HG03139 (cell line): ENCODE results near the gene PARD3B.
"Not testable (repeated sequence)": the region's sequence is repeated elsewhere in the genome, so short reads cannot be mapped to it uniquely, and the experiment has no call there.

Experiments
- ATAC-seq: cut with Tn5 transposase; IDR thresholded peaks from one replicate; pipeline ENCODE4 v1.9.1; 2021; ENCODE audit not compliant: unreplicated experiment

Gene PARD3B

DNA sequence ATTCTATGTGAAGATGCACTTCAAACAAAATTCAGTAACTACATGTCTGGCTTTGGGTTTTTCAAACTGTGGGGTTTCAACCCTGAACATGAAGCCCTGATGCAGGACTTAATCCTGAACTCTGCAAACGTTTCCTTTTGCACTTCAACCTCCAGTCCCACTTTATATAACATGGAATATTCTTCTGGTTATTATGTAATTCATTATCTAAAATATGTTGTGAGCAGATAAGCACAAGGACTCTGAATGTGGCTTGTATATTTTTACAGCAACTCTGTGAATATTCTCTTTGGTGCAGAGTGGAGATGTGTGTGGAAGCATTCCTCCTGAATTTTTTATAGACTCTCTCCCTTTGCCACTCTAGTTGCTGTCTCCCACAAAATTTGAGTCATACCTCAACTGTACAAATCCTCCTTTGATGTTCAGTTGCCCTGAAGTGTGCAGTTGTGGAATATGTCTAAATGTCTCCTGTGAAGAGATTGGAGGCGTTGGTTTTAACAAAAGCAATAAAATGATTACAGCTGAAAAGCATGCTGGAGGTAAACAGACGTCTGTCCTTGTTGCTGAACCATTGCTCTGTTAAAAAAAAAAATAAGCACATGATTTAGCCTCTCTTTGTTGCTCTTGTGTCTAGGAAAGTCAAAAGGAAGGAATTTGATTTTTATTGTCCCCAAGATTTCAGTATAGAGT is 931.9 kb downstream of the PARD3B start:
- no peak for ATAC-seq

DNA sequence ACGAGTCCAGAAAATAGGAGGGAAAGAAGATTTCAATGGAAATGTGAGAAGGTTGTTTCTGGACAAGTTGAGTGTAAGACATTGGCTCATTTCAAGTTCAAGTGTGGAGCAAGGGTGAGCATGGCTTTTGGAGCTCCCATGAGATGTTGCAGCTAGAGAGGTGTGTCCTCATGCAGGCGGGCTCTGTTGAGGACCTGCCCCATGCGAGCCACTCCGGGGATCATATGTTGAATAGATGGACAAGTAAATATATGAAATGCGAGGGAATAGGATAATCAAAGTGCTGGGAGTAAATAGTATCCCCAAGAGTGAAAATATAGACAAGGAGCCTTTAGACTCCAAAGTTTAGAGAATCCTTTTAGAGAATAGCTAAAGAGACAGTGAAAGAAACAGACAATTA is 936.6 kb downstream of the PARD3B start:
- ATAC-seq = no peak

DNA sequence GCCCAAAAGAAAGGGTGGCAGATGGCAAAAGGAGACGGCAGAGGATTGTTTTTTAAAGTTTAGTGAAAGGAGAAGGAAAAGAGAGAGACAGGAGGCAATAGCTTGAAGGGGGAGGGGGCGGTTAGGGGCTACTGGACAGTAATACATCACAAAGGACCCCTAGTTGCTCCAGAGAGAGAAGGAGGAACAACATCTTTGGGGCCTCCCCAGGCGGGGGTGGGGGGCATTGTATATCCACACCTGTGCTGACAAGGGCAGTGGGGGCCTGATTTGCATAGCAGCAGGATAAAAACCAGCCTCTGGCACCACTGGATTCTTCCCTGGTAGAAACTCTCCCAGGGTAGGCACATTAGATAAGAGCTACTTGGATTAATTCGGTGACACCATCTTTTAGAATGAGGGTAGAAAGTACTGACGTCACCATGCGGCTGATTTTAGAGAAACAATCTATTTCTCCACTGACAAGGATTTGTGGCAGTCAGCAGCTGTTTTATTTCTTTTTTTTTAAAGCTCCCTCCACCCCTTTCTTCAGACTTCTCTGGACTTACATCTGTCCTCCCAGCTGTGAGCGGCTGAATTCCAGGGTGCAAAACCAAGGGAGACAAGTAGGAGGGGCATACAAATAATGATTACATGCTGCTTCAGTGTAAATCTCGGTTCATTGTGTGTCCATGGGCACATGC is 937.3 kb downstream of the PARD3B start:
- no peak for ATAC-seq

DNA sequence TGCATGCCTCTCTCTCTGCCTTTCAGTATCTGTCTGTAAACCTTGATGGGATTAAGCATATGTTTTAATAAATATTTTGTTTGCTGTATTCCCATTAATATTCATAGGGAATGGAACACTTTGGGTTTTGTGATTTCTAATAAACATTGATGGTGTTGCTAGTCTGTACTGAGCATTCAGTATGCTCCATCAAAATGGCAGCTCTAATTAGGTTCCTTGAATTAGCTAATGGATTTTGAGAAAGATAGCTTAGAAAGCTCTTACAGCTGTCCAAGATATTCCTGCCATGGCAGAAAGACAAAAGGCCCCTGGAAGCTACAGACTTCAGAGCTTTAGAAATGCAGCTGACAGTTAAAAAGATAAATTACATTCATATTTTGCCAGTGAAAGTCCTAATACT is 937.8 kb downstream of the PARD3B start:
- ATAC-seq = no peak

- ATAC-seq = no peak
These were observed 938.9 kb downstream of the PARD3B start for GRCh38 chr2:205484215-205484614.

- no peak for ATAC-seq
These were observed 939.5 kb downstream of the PARD3B start for GRCh38 chr2:205484764-205485163.

DNA sequence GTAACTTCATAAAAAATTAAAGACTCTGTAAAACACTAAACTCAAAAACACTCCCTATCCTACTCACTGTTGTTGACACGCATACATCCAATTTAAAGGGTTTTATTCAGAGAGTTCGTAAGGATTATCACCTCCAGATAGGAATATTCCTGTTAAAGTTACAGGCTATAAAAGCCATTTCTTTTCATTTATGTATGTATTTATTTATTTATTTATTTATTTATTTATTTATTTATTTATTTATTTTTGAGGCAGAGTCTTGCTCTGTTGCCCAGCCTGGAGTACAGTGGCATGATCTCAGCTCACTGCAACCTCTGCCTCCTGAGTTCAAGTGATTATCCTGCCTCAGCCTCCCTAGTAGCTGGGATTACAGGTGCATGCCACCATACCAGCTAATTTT is 948.3 kb downstream of the PARD3B start:
- not testable (repeated sequence) for ATAC-seq

DNA sequence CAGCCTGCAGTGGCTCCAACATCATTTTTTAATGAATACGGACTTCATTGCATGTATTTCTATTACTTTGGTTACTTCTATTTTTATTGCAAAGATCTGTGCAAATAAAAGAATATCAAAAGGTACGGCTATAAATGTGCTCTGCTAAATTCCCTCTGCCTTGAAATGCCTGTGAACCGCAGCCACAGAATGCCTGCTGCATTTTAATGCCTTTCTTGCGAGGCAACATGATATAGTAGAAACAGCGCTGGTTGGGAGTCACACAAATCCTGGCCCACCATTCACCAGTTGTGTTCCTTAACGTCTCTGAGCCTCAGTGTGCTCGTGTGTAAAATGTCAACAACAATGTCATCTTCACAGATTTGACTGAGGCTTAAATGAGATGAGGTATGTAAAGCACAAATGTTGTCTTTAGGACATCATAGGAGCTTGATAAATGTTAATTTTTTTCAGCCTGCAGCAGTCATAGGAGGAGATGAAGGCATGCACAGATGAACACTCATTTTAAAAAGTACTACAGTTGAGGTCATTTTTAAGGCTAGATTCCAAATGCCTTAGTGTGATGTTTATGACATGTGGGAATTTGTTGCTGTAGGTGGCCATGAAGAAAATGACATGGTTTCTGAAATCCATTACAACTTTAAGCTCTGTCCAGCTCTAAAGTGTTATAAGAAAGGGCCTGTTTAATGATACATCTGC is 949.4 kb downstream of the PARD3B start:
- ATAC-seq = no peak

GRCh38 chr2:205495819-205496218 is 950.5 kb downstream of the PARD3B start:
- no peak for ATAC-seq

- no peak for ATAC-seq
These were observed 951.1 kb downstream of the PARD3B start for GRCh38 chr2:205496370-205496769.

DNA sequence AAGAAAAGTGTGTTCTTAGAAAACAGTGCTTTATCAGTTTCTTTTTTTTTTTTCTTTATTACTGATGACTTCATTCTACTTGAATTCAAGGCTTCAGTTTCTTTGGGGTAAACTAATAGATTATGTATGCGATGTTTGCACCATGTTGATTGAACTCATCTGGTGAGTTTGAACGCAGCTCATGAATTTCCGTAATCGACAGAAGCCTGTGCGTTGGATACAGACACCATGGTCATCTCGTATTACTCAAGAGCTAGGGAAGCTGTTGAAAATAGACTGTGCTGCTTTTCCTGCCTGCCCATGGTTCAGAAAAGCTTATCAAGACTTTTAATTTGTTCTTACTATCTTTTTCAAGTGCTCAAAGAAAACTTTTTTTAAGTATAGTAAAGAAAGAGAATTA is 951.5 kb downstream of the PARD3B start:
- no peak for ATAC-seq

GRCh38 chr2:205499006-205499405 is 953.7 kb downstream of the PARD3B start:
- no peak for ATAC-seq

GRCh38 chr2:205500065-205500464 is 954.8 kb downstream of the PARD3B start:
- ATAC-seq = no peak

DNA sequence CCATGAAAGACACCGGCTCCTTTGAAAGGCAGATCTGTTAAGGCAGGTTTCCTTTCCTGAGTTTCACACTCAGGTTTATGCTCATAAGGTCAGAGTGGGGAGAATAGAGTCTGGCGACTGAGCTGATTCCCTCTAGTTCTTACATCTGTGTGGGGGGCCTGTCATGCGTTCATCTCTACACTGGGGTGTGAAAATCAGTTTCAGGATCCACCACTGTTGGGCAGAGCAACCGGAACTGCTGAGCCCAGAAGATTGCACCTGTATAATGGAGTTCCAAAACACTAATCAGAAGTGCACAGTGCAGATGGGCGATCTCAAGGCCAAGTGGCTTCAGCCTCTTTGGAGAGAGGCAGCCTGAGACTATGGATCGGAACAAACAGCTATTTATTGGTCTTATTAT is 955.7 kb downstream of the PARD3B start:
- ATAC-seq = no peak

GRCh38 chr2:205501826-205502225 is 956.6 kb downstream of the PARD3B start:
- no peak for ATAC-seq

DNA sequence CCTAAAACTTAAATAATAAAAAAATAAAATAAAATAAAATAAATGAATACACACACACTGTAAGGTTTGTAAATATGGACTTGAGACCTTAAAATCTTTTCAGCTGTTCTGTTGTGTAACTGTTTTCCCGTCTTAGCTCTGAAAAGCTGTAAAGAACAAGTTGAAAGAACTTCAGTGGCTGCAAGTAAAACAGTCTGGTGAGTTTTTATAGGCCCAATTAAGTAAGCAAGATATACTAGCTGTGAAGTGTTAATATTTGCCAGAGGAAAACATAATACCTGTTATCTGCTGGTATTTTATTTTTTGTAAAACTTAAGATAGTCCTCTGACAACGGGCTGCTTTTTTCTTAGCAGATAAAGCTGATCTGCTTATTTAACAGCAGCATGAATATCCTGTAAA is 960.1 kb downstream of the PARD3B start:
- ATAC-seq = no peak

- ATAC-seq = no peak
These were observed 964.4 kb downstream of the PARD3B start for GRCh38 chr2:205509655-205510054.

DNA sequence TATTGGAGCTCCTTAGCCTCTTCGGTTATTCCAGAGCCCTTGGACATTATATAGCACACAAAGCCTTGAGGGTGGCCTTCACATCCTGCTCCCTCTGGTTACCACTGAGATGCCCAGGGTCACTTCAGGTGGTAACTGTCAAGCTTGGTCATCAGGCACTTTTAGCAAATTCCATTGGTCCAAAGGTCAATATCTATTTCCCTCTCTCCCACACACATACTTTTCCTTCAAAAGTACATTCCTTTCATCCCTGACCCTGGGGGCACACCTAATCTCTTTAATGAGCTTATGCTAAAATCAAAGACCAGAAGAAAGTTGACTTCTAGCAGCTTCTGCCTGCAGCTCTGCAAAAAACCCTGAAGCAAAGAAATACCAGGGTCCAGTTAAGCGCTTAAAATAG is 965.1 kb downstream of the PARD3B start:
- no peak for ATAC-seq

GRCh38 chr2:205511221-205511620 is 965.9 kb downstream of the PARD3B start:
- no peak for ATAC-seq

DNA sequence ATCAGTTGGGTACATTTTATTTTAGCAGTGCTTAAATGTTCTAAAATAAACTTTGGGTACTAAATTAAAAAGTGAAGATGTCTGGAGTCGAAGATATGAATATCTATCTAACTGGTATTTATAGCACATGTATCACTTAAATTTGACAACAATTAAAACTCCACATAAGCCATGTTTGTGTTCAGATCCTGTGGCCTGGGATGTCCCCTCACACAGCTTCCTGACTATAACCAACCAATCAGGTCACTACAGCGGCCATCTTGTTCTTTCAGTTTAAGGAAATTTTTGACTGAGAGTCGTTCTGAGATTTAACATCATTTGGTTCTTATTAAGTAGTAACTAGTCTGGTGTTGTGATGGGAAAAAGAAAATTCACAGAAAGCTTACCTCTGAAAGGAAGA is 966.4 kb downstream of the PARD3B start:
- no peak for ATAC-seq

- no peak for ATAC-seq
These were observed 975.0 kb downstream of the PARD3B start for GRCh38 chr2:205520311-205520710.

- no peak for ATAC-seq
These were observed 979.4 kb downstream of the PARD3B start for GRCh38 chr2:205524656-205525055.
